Suprapubic skin (tissue), 4 donors: Measurements from ENCODE around the gene ITSN1.

Experiments
- CTCF ChIP-seq, 2 donors: fragments of 200-600 bp in 1 of 2; fragments of 450-650 bp in 1 of 2; sonication (generic) in 1 of 2; IDR thresholded peaks; one replicate each; pipeline ENCODE4 v1.5.1; 2016 to 2019; ENCODE audit warnings: antibody characterized with exemption in 2 of 2, mild to moderate bottlenecking in 1 of 2, moderate library complexity in 1 of 2
- EP300 ChIP-seq: sonication (generic); formaldehyde crosslinking; IDR thresholded peaks from one replicate; pipeline ENCODE4 v1.6.1; 2017; ENCODE audit warnings: antibody characterized with exemption
- POLR2A ChIP-seq, 2 donors: fragments of 450-650 bp; IDR thresholded peaks; one replicate each; pipeline ENCODE4 v1.6.1; 2017; ENCODE audit warnings: antibody characterized with exemption in 2 of 2, mild to moderate bottlenecking in 2 of 2, moderate library complexity in 2 of 2
- POLR2AphosphoS5 ChIP-seq, 3 donors: sonication (generic); formaldehyde crosslinking; IDR thresholded peaks; one replicate each; pipeline ENCODE4 v1.6.1; 2017; ENCODE audit warnings: antibody characterized with exemption in 3 of 3

- TF ChIP-seq CTCF (IDR thresholded peaks at IDR 0.05), result no peak
- no peak for TF ChIP-seq POLR2AphosphoS5 (IDR thresholded peaks at IDR 0.05)
- no peak for TF ChIP-seq POLR2A (IDR thresholded peaks at IDR 0.05)
- TF ChIP-seq EP300, result no peak
These were observed 236.5 kb downstream of the ITSN1 start for GRCh38 chr21:33878824-33879223.
